Keratinocyte (primary cell): ENCODE results near the gene ZNF462. TPM values are rescaled to one million over a fixed set of nuclear protein-coding genes. Genes with fewer than 3 reads are reported as not detected.

ENCODE experiments used
- DNase-seq: peaks from one replicate; pipeline ENCODE4 v3.0.0-alpha.2; 2011; ENCODE audit warnings: low read depth, missing footprints, low spot score
- FAIRE-seq: peaks from 2 replicates; lab custom pipeline; 2011; peaks lifted over from hg19 to GRCh38; lab: Jason Lieb, UNC
- H2AFZ ChIP-seq: 2 replicates; pipeline ENCODE4 v1.6.0; 2012; ENCODE audit warnings: low read length, control low read depth, inconsistent platforms; ENCODE audit not compliant: control insufficient read depth
- H3K27ac ChIP-seq: 2 replicates; pipeline ENCODE4 v1.5.1; 2011; ENCODE audit warnings: low read length; ENCODE audit not compliant: control insufficient read depth, insufficient read depth
- H3K27me3 ChIP-seq: 3 replicates; pipeline ENCODE4 v1.6.0; 2011; ENCODE audit warnings: low read length; ENCODE audit not compliant: control insufficient read depth, insufficient read depth; ENCODE audit errors: extremely low read depth
- H3K36me3 ChIP-seq, 2 experiments: 2 replicates in 1 of 2; 3 replicates in 1 of 2; pipeline ENCODE4 v1.5.1; 2011; ENCODE audit warnings: low read length in 2 of 2, mild to moderate bottlenecking in 1 of 2; ENCODE audit not compliant: control insufficient read depth in 2 of 2, insufficient read depth in 2 of 2; ENCODE audit errors: extremely low read depth in 1 of 2
- H3K4me1 ChIP-seq: 3 replicates; pipeline ENCODE4 v1.5.1; 2011; ENCODE audit warnings: low read length; ENCODE audit not compliant: control insufficient read depth, insufficient read depth; ENCODE audit errors: extremely low read depth
- H3K4me2 ChIP-seq: 3 replicates; pipeline ENCODE4 v1.6.0; 2011; ENCODE audit warnings: low read depth, low read length; ENCODE audit not compliant: control insufficient read depth, insufficient read depth; ENCODE audit errors: extremely low read depth
- H3K4me3 ChIP-seq, 3 experiments: fragments of 200-600 bp in 1 of 3; sonication (generic) in 1 of 3; 2 replicates in 2 of 3; 3 replicates in 1 of 3; pipeline ENCODE4 v1.5.1; 2011 to 2016; ENCODE audit warnings: low read length in 3 of 3, mild to moderate bottlenecking in 3 of 3, control low read depth in 2 of 3, inconsistent platforms in 1 of 3, low read depth in 1 of 3, mixed read lengths in 1 of 3, mixed run types in 1 of 3, moderate library complexity in 1 of 3; ENCODE audit not compliant: control insufficient read depth in 2 of 3, insufficient read depth in 2 of 3; ENCODE audit errors: extremely low read depth in 1 of 3
- H3K79me2 ChIP-seq: 2 replicates; pipeline ENCODE4 v1.6.0; 2012; ENCODE audit warnings: low read length; ENCODE audit not compliant: control insufficient read depth, insufficient read depth
- H3K9ac ChIP-seq: 3 replicates; pipeline ENCODE4 v1.6.0; 2011; ENCODE audit warnings: low read length; ENCODE audit not compliant: control insufficient read depth, insufficient read depth; ENCODE audit errors: extremely low read depth
- H3K9me1 ChIP-seq: 3 replicates; pipeline ENCODE4 v1.6.0; 2011; ENCODE audit warnings: low read length; ENCODE audit not compliant: control insufficient read depth, insufficient read depth; ENCODE audit errors: extremely low read depth
- H3K9me3 ChIP-seq: 2 replicates; pipeline ENCODE4 v1.5.1; 2012; ENCODE audit warnings: low read depth, low read length; ENCODE audit not compliant: control insufficient read depth
- H4K20me1 ChIP-seq: 3 replicates; pipeline ENCODE4 v1.6.0; 2011; ENCODE audit warnings: low read length; ENCODE audit not compliant: control insufficient read depth, insufficient read depth; ENCODE audit errors: extremely low read depth
- CTCF ChIP-seq, 3 experiments: IDR thresholded peaks in 1 of 3; conservative IDR thresholded peaks in 1 of 3; optimal IDR thresholded peaks in 1 of 3; 2 replicates in 2 of 3; 3 replicates in 1 of 3; pipeline versions ENCODE3 to v1.5.1; 2011; ENCODE audit warnings: low read length in 3 of 3, mild to moderate bottlenecking in 3 of 3, moderate library complexity in 2 of 3, control low read depth in 1 of 3, inconsistent platforms in 1 of 3; ENCODE audit not compliant: insufficient read depth in 2 of 3; ENCODE audit errors: extremely low read depth in 1 of 3
- EZH2 ChIP-seq: IDR thresholded peaks from one replicate; pipeline ENCODE4 v1.6.1; 2012; ENCODE audit warnings: inconsistent platforms, mild to moderate bottlenecking, low read length, moderate library complexity
- dilution Hi-C: fragments of 300-500 bp; cut with MboI; formaldehyde crosslinking; loops from one replicate; pipeline ENCODE4 v1.7.0; 2020; ENCODE audit warnings: low sequenced_read_pairs; ENCODE audit not compliant: extremely low pct_ligation_motif_present
- polyA plus RNA-seq, 5 experiments: library from polyadenylated mRNA; depleted of rRNA in 3 of 5; stranded (reverse) in 3 of 5; stranded (forward) in 1 of 5; unstranded in 1 of 5; fragments of >200 nt; gene quantifications; 1 replicate in 1 of 5; 2 replicates in 3 of 5; 3 replicates in 1 of 5; pipeline versions ENCODE4 v1.2.1 to v1.2.3, GENCODE V29; 2011 to 2012; ENCODE audit warnings: missing spikeins in 2 of 5, low read depth in 1 of 5, low replicate concordance in 1 of 5

The ZNF462 gene
- polyA plus RNA-seq, 1 donor (not counting 4 experiments of a cell fraction or from before 2014, with no cell fraction given) = 7.8 TPM

- H3K9me1 ChIP-seq = no peaks in the 10 kb centered on the region
- FAIRE-seq (no peak), DNase-seq (no peak)
- H3K4me3 ChIP-seq = no peak overlapping the region
- H3K79me2 ChIP-seq = no peaks in the 10 kb centered on the region
- peaks cover 39 to 50% of the 10 kb centered on the region in 2 experiments for H3K36me3 ChIP-seq
- TF ChIP-seq CTCF (optimal IDR thresholded peaks at IDR 0.05 in 1 of 3, IDR thresholded peaks at IDR 0.05 in 1 of 3, conservative IDR thresholded peaks at IDR 0.05 in 1 of 3; ENCODE audit: extremely low read depth in 1 of 3, insufficient read depth in 2 of 3, low read length in 3 of 3) (no peak), EZH2 (no peak)
- no peaks in the 10 kb centered on the region for H4K20me1 ChIP-seq
- H3K4me1 ChIP-seq = peaks cover 21% of the 10 kb centered on the region
- H3K4me2 ChIP-seq = no peak overlapping the region
- H3K9me3 ChIP-seq = no peaks in the 10 kb centered on the region
- H3K27me3 ChIP-seq = no peaks in the 10 kb centered on the region
- H3K9ac ChIP-seq = no peak overlapping the region
- no peak overlapping the region for H3K27ac ChIP-seq
- no peak overlapping the region for H2AFZ ChIP-seq
- dilution Hi-C loops = no loop called here
Measured at GRCh38 chr9:106925392-106925791, 62.4 kb downstream of the ZNF462 start.

- no peak for FAIRE-seq
- TF ChIP-seq CTCF (optimal IDR thresholded peaks at IDR 0.05 in 1 of 3, IDR thresholded peaks at IDR 0.05 in 1 of 3, conservative IDR thresholded peaks at IDR 0.05 in 1 of 3; ENCODE audit: extremely low read depth in 1 of 3, insufficient read depth in 2 of 3, low read length in 3 of 3) (no peak), EZH2 (no peak)
- peaks cover 57 to 69% of the 10 kb centered on the region in 2 experiments for H3K36me3 ChIP-seq
Measured at GRCh38 chr9:106927916-106928315, 65.0 kb downstream of the ZNF462 start.

More at GRCh38 chr9:106927916-106928315, 65.0 kb downstream of the ZNF462 start:
- dilution Hi-C loops = no loop called here
- no peak for DNase-seq
- Histone ChIP-seq H3K4me3 (no peak overlapping the region), H2AFZ (no peak overlapping the region), H3K27ac (no peak overlapping the region), H3K9ac (no peak overlapping the region), H3K79me2 (no peaks in the 10 kb centered on the region), H3K9me3 (no peaks in the 10 kb centered on the region), H3K9me1 (peaks cover 2% of the 10 kb centered on the region), H4K20me1 (no peaks in the 10 kb centered on the region), H3K27me3 (no peaks in the 10 kb centered on the region), H3K4me2 (no peak overlapping the region), H3K4me1 (no peaks in the 10 kb centered on the region)
